HuH-7 (cell line): ENCODE data around the gene KLHDC7B.

Source experiments
- DNase-seq: peaks from one replicate; pipeline ENCODE4 v3.0.0; 2011; ENCODE audit warnings: low spot score

The KLHDC7B gene

GRCh38 chr22:50548040-50548920 lies 2.6 kb downstream of the KLHDC7B start:
- DNase-seq: no peak

DNA sequence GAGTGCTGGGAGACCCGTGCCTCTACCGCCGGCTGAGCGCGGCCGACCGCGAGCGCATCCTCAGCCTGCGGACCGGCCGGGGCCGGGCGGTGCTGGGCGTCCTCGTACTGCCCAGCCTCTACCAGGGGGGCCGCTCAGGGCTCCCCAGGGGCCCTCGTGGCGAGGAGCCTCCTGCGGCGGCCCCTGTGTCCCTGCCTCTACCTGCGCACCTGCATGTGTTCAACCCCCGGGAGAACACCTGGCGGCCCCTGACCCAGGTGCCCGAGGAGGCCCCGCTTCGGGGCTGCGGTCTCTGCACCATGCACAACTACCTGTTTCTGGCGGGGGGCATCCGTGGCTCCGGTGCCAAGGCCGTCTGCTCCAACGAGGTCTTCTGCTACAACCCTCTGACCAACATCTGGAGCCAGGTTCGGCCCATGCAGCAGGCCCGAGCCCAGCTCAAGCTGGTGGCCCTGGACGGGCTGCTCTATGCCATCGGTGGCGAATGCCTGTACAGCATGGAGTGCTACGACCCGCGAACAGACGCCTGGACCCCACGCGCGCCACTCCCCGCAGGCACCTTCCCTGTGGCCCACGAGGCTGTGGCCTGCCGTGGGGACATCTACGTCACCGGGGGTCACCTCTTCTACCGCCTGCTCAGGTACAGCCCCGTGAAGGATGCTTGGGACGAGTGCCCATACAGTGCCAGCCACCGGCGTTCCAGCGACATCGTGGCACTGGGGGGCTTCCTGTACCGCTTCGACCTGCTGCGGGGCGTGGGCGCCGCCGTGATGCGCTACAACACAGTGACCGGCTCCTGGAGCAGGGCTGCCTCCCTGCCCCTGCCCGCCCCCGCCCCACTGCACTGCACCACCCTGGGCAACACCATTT lies 3.5 kb downstream of the KLHDC7B start:
- DNase-seq: no peak

GRCh38 chr22:50550395-50550794 lies 4.7 kb downstream of the KLHDC7B start:
- no peak for DNase-seq

GRCh38 chr22:50551160-50551752 lies 5.6 kb downstream of the KLHDC7B start:
- DNase-seq: no peak

DNA sequence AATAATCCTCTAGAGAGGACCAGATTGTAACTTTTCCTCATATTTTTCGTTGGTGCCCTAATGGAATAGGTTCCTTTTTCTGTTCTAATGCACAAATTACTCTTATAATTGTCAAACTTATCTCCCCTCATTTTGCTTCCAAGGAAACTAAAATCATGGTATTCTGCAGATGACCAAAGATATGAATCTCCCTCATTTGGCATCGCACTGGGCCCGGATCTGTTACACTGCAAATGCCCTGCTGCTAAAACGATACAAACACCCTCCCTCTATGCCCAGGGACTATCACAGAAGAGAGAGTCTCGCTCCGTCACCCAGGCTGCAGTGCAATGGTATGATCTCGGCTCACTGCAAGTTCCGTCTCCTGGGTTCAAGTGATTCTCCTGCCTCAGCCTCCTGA lies 7.6 kb downstream of the KLHDC7B start:
- no peak for DNase-seq

GRCh38 chr22:50556703-50557102 lies 11.0 kb downstream of the KLHDC7B start:
- no peak for DNase-seq

GRCh38 chr22:50560034-50560433 lies 14.3 kb downstream of the KLHDC7B start:
- DNase-seq: no peak

GRCh38 chr22:50561401-50562358 lies 16.0 kb downstream of the KLHDC7B start:
- DNase-seq: no peak

GRCh38 chr22:50562523-50563412 lies 17.1 kb downstream of the KLHDC7B start, which contains the start of gene SYCE3:
Gene SYCE3 (minus strand): TSS chr22:50562919. CDS start chr22:50556405, 6,514 bp downstream.
- DNase-seq: peak; percentile 98

GRCh38 chr22:50563413-50564160 lies 17.9 kb downstream of the KLHDC7B start:
- no peak for DNase-seq

DNA sequence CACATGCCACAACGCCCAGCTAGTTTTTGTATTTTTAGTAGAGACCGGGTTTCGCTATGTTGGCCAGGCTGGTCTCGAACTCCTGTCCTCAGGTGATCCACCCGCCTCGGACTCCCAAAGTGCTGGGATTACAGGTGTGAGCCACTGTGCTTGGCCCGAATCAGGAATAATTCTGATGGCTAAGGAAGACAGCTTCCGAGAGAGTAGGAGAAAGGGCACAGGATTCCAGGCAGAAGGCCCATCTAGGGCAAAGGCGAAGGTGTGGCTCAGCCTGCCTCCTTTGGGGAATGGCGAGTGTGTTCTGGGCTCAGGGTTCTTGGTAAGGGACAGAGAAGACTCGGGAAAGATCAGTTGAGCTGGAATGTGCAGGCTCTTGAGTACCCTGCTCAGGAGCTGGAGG lies 18.6 kb downstream of the KLHDC7B start:
- DNase-seq: no peak

- no peak for DNase-seq
Measured at GRCh38 chr22:50567721-50568252, 22.1 kb downstream of the KLHDC7B start.

GRCh38 chr22:50568626-50569025 lies 22.9 kb downstream of the KLHDC7B start:
- DNase-seq: no peak

DNA sequence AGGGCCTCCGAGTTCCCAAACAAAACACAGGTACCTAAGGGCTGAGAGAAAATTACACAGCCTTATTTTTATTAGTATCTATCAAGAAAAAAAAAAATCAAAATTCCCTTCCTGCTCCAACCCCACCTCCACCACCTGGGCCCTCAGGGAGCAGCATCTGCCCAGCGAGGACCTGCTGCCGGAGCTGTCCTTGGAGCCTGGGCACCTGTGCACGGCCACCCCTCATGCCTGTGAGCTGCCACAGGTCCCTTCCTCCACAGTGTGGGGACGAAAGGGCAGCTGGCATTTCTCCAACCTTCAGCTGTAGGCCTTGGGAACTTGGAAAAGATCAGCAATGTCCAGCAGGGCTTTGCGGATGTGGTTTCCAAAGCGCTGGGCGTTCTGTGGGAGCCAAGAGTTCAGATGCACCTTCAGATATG lies 23.4 kb downstream of the KLHDC7B start:
- DNase-seq: no peak

GRCh38 chr22:50569896-50570535 lies 24.3 kb downstream of the KLHDC7B start:
- no peak for DNase-seq

GRCh38 chr22:50570861-50571260 lies 25.2 kb downstream of the KLHDC7B start:
- no peak for DNase-seq

GRCh38 chr22:50571264-50572175 lies 25.8 kb downstream of the KLHDC7B start:
- DNase-seq: no peak

DNA sequence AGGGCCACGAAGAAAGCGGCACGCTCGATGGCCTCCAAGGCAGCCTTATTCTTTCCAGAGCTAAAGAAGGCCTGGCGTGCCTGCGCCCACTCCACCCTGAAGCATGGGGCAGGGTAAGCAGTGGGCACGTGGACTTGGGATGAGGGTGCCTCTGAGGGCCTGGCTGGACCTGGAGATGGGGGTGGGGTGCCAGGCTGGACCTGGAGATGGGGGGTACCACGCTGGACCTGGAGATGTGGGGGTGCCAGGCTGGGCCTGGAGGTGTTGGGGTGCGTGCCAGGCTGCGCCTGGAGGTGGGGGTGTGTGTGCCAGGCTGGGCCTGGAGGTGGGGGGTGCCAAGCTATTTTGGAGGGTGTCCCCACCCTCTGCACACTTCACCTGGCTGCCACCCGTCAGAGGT lies 27.3 kb downstream of the KLHDC7B start:
- no peak for DNase-seq
